ENCODE data around the gene ANKRD63. TPM values are rescaled to one million over a fixed set of nuclear protein-coding genes. Genes with fewer than 3 reads are reported as not detected.

ANKRD63 gene
- total and polyA plus RNA-seq, 10 of the 15 experiments (the other 5 are each of a cell fraction or from before 2014, with no cell fraction given) = not detected

GRCh38 chr15:40277471-40277870 lies 5.4 kb downstream of the ANKRD63 start (continued):
- TF ChIP-seq MLLT1 (IDR thresholded peaks at IDR 0.05) = no peak

GRCh38 chr15:40276927-40277326 lies 5.9 kb downstream of the ANKRD63 start:
- Histone ChIP-seq H3K4me3 (no peak overlapping the region), H3K79me2 (ENCODE audit: control insufficient read depth, insufficient read depth, low read length) (no peaks in the 10 kb centered on the region), H3K27me3 (replicated peaks in 1 of 2; ENCODE audit: control insufficient read depth in 2 of 2, insufficient read depth in 2 of 2, low read length in 1 of 2) (peaks cover 1 to 9% of the 10 kb centered on the region in 2 experiments; a peak in 3 of 4 replicates), H3K36me3 (ENCODE audit: control insufficient read depth in 2 of 2, insufficient read depth in 2 of 2, low read length in 1 of 2) (no peaks in the 10 kb centered on the region), H2AFZ (ENCODE audit: control insufficient read depth, low read depth, low read length) (no peak overlapping the region), H3K9ac (ENCODE audit: control insufficient read depth, insufficient read depth, low read length) (no peak overlapping the region), H3K9me3 (replicated peaks; ENCODE audit: control insufficient read depth, insufficient read depth, low read length) (no peaks in the 10 kb centered on the region), H3K27ac (ENCODE audit: control insufficient read depth, insufficient read depth) (no peak overlapping the region), H4K20me1 (ENCODE audit: control insufficient read depth, insufficient read depth) (no peaks in the 10 kb centered on the region; the same call in 1 of the 2 replicates), H3K4me2 (ENCODE audit: control insufficient read depth, insufficient read depth) (no peak overlapping the region), H3K4me1 (ENCODE audit: control insufficient read depth, insufficient read depth, low read length) (peaks cover 6% of the 10 kb centered on the region)
- ChIA-PET POLR2A (no interaction called here), CTCF (interaction anchor here (1.1 to 11.7 kb wide), 8 partner anchors 33 to 242 kb away, joined by 3 to 296 read pairs (median 99); partner anchors contain the start of genes CCDC9B and PLCB2), SMC1A (ENCODE audit: uncharacterized antibody, unreplicated experiment) (interaction anchor here (1.0 to 6.4 kb wide), 5 partner anchors 13 to 230 kb away, joined by 3 to 83 read pairs (median 55); partner anchors contain the start of gene PLCB2), RAD21 (ENCODE audit: unreplicated experiment) (interaction anchor here (0.8 to 5.7 kb wide), 5 partner anchors 33 to 231 kb away, joined by 3 to 93 read pairs (median 7); partner anchors contain the start of genes CCDC9B and PLCB2)
- in situ Hi-C loops (cut with MboI) = loop anchor here (5.0 to 10.0 kb wide), 3 partner anchors 35 to 492 kb away; partner anchors contain the start of gene FSIP1
- no peak for DNase-seq (ENCODE audit: low read depth, low spot score)
- 0% methylated on average over 4 of the region's 4 CpGs for WGBS (ENCODE audit: insufficient coverage, insufficient replicate concordance, low lambda C conversion rate, missing lambda C conversion rate)
- FAIRE-seq = no peak
- ATAC-seq = no peak
- BruUV-seq (replicated peaks) = no TSS peak
- intact Hi-C loops (cut with micrococcal nuclease; ENCODE audit: unreplicated experiment) = loop anchor here (5.0 to 10.0 kb wide), 3 partner anchors 145 to 392 kb away; partner anchors contain the start of gene BMF
- TF ChIP-seq POU2F2 (IDR thresholded peaks at IDR 0.05; ENCODE audit: borderline replicate concordance, low read depth, low read length) = no peak
- TF ChIP-seq CUX1 (IDR thresholded peaks at IDR 0.05; ENCODE audit: insufficient replicate concordance, low read depth, low read length) = no peak
- no peak for TF ChIP-seq CBX5 (IDR thresholded peaks at IDR 0.05; ENCODE audit: low read depth)
- TF ChIP-seq NBN (IDR thresholded peaks at IDR 0.05) = no peak
- TF ChIP-seq MTA2 (IDR thresholded peaks at IDR 0.05; ENCODE audit: low read depth) = no peak
- TF ChIP-seq GABPA (IDR thresholded peaks at IDR 0.05; ENCODE audit: low read depth) = no peak
- no peak for TF ChIP-seq PAX8 (IDR thresholded peaks at IDR 0.05)
- no peak for TF ChIP-seq WRNIP1 (IDR thresholded peaks at IDR 0.05; ENCODE audit: borderline replicate concordance, low read depth, low read length)
- no peak for TF ChIP-seq STAT1 (conservative IDR thresholded peaks at IDR 0.05)
- no peak for TF ChIP-seq GATAD2B (conservative IDR thresholded peaks at IDR 0.05; ENCODE audit: low read depth)
- no peak for TF ChIP-seq NFIC (IDR thresholded peaks at IDR 0.05; ENCODE audit: low read depth, low read length)
- TF ChIP-seq HDAC6 (IDR thresholded peaks at IDR 0.05; ENCODE audit: unreplicated experiment) = no peak
- TF ChIP-seq TARDBP (IDR thresholded peaks at IDR 0.05; ENCODE audit: borderline replicate concordance) = no peak
- TF ChIP-seq EGR1 (IDR thresholded peaks at IDR 0.05; ENCODE audit: borderline replicate concordance in 1 of 2, low read depth in 2 of 2, low read length in 2 of 2) = no peak
- no peak for TF ChIP-seq EZH2 (IDR thresholded peaks at IDR 0.05; ENCODE audit: borderline replicate concordance, control insufficient read depth, low read depth, low read length)
- no peak for TF ChIP-seq KLF5 (IDR thresholded peaks at IDR 0.05; ENCODE audit: partially characterized antibody)

Measured in GM12878 (cell line).